ENCODE results near the gene FAM20C. TPM values are rescaled to one million over a fixed set of nuclear protein-coding genes. Genes with fewer than 3 reads are reported as not detected.

The FAM20C gene
- total RNA-seq, 1 donor from 2014 or later: 10.0 TPM

DNA sequence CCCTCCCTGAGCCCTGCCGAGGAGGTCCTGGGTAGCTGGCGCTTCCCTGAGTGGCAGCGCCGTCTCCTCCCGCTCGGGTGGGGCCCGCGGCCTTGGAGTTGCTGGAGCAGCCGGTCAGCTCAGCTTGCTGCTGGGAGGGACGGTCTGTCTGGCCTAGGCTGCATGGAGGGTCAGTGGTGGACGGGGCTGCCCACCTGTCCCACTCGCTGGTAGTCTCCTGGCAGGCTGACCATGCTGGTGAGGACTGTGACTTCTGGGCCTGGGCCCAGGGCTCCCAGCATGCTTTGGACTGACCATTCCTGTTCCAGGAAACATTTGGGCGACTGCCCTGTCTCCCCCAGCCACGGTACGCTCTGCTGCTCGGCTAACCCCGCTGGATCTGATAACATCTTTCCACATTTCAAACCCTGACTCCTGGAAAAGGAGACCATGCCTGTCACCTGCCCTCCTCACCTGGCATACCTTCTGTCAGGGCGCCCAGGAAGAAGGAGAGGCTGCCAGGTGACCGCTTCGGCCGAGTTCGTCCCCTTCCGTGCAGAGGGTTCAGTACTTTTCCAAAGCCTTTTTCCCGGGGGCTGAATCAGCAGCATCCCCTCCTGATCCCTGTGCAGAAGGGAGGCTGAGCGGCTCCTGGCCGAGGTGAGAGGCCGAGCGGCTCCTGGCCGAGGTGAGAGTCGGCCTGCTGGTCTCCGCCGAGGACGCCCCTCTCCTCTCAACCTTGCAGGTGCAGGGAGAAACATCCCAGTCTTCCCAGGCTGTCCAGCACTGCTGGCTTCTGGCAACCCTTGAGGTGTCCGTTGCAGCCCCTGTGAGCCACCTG lies 43.4 kb downstream of the FAM20C start:
- no peak overlapping the region for H3K4me3 Mint-ChIP-seq (ENCODE audit: unreplicated experiment)
- H2AFZ ChIP-seq (ENCODE audit: low read depth, low read length): no peak overlapping the region
- H3K4me2 ChIP-seq (ENCODE audit: low read length): no peak overlapping the region
- H3K9ac ChIP-seq (ENCODE audit: low read length): no peak overlapping the region
- no peaks in the 10 kb centered on the region for H3K9me3 Mint-ChIP-seq (ENCODE audit: unreplicated experiment)
- no peak for TF ChIP-seq EZH2 (IDR thresholded peaks at IDR 0.05; ENCODE audit: insufficient read depth, low read length)
- TF ChIP-seq, protein P1, sequence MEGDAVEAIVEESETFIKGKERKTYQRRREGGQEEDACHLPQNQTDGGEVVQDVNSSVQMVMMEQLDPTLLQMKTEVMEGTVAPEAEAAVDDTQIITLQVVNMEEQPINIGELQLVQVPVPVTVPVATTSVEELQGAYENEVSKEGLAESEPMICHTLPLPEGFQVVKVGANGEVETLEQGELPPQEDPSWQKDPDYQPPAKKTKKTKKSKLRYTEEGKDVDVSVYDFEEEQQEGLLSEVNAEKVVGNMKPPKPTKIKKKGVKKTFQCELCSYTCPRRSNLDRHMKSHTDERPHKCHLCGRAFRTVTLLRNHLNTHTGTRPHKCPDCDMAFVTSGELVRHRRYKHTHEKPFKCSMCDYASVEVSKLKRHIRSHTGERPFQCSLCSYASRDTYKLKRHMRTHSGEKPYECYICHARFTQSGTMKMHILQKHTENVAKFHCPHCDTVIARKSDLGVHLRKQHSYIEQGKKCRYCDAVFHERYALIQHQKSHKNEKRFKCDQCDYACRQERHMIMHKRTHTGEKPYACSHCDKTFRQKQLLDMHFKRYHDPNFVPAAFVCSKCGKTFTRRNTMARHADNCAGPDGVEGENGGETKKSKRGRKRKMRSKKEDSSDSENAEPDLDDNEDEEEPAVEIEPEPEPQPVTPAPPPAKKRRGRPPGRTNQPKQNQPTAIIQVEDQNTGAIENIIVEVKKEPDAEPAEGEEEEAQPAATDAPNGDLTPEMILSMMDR (IDR thresholded peaks at IDR 0.05; ENCODE audit: insufficient read depth, low read depth, low read length): no peak
- H3K27ac ChIP-seq (ENCODE audit: low read depth, low read length): no peak overlapping the region
- no peaks in the 10 kb centered on the region for H3K27me3 ChIP-seq (ENCODE audit: insufficient read depth, low read length)
- no peaks in the 10 kb centered on the region for H3K27me3 Mint-ChIP-seq (ENCODE audit: low read depth, unreplicated experiment)
- no peak overlapping the region for H3K4me3 ChIP-seq (ENCODE audit: insufficient read depth, low read depth, low read length)
- peaks cover 32% of the 10 kb centered on the region for H3K4me1 ChIP-seq (ENCODE audit: insufficient read depth, low read length)
- peaks cover 68% of the 10 kb centered on the region for H4K20me1 ChIP-seq (ENCODE audit: insufficient read depth, low read length)
- no peak for FAIRE-seq
- peaks cover 74% of the 10 kb centered on the region for H3K79me2 ChIP-seq (ENCODE audit: insufficient read depth, low read length)
- no peak overlapping the region for H3K27ac Mint-ChIP-seq (ENCODE audit: unreplicated experiment)
- no peak for DNase-seq (ENCODE audit: low read depth)
- H3K4me1 Mint-ChIP-seq (ENCODE audit: low read depth, unreplicated experiment): no peaks in the 10 kb centered on the region
- H3K36me3 Mint-ChIP-seq (ENCODE audit: low read depth, unreplicated experiment): peaks cover 3% of the 10 kb centered on the region
- peaks cover 3% of the 10 kb centered on the region for H3K36me3 ChIP-seq (ENCODE audit: insufficient read depth, low read length)
- H3K9me3 ChIP-seq (ENCODE audit: insufficient read depth, low read depth, low read length): no peaks in the 10 kb centered on the region

DNA sequence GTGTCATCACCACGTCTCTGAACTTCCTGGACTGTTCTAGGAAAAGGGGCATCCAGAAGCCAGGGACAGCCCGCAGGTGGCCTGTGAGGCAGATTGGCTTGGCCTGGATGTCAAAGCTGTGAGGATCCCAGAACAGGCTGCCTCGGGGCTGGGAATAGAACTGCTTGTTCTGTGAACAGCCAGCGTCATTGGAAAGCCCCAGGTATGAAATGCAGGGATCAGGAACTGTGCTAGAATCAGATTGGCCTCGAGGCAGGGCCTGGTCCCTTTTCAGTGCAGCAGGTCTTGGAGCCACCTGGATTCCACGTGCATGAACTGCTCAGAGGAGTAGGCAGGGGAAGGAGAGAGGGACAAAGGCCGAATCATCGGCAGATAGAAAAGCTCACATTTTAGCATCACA lies 44.6 kb downstream of the FAM20C start:
- H3K4me3 Mint-ChIP-seq (ENCODE audit: unreplicated experiment): no peak overlapping the region
- Histone ChIP-seq H3K36me3 (ENCODE audit: insufficient read depth, low read length) (peaks cover 3% of the 10 kb centered on the region), H3K79me2 (ENCODE audit: insufficient read depth, low read length) (peaks cover 72% of the 10 kb centered on the region), H3K9me3 (ENCODE audit: insufficient read depth, low read depth, low read length) (peaks cover 3% of the 10 kb centered on the region), H3K27ac (ENCODE audit: low read depth, low read length) (no peak overlapping the region), H2AFZ (ENCODE audit: low read depth, low read length) (no peak overlapping the region), H3K4me1 (ENCODE audit: insufficient read depth, low read length) (peaks cover 22% of the 10 kb centered on the region), H3K4me2 (ENCODE audit: low read length) (no peak overlapping the region), H3K9ac (ENCODE audit: low read length) (no peak overlapping the region), H4K20me1 (ENCODE audit: insufficient read depth, low read length) (peaks cover 71% of the 10 kb centered on the region), H3K4me3 (ENCODE audit: insufficient read depth, low read depth, low read length) (no peak overlapping the region), H3K27me3 (ENCODE audit: insufficient read depth, low read length) (no peaks in the 10 kb centered on the region)
- H3K27ac Mint-ChIP-seq (ENCODE audit: unreplicated experiment): no peak overlapping the region
- no peaks in the 10 kb centered on the region for H3K4me1 Mint-ChIP-seq (ENCODE audit: low read depth, unreplicated experiment)
- peaks cover 3% of the 10 kb centered on the region for H3K36me3 Mint-ChIP-seq (ENCODE audit: low read depth, unreplicated experiment)
- no peak for FAIRE-seq
- no peaks in the 10 kb centered on the region for H3K27me3 Mint-ChIP-seq (ENCODE audit: low read depth, unreplicated experiment)
- DNase-seq (ENCODE audit: low read depth): no peak
- H3K9me3 Mint-ChIP-seq (ENCODE audit: unreplicated experiment): no peaks in the 10 kb centered on the region
- TF ChIP-seq EZH2 (IDR thresholded peaks at IDR 0.05; ENCODE audit: insufficient read depth, low read length): no peak
- TF ChIP-seq, protein P1 (IDR thresholded peaks at IDR 0.05; ENCODE audit: insufficient read depth, low read depth, low read length): no peak

DNA sequence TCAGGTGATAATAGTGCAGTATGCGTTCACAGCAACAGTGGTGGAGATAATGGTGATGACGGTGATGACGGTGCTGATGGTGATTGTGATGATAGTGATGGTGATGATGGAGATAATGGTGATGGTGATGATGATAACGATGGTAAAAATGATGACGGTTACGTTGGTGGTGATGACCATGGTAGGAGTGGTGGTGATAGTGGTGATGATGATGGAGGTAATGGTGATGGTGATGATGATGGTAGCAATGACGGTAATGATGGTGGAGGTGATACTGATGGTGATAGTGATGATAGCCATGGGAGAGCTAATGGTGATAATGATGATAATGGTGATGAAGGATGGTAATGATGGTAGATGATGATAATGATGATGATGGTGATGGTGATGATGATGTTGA lies 45.0 kb downstream of the FAM20C start:
- peaks cover 3% of the 10 kb centered on the region for H3K36me3 Mint-ChIP-seq (ENCODE audit: low read depth, unreplicated experiment)
- no peak for FAIRE-seq
- Histone ChIP-seq H3K9me3 (ENCODE audit: insufficient read depth, low read depth, low read length) (peaks cover 3% of the 10 kb centered on the region), H3K9ac (ENCODE audit: low read length) (no peak overlapping the region), H3K4me3 (ENCODE audit: insufficient read depth, low read depth, low read length) (no peak overlapping the region), H2AFZ (ENCODE audit: low read depth, low read length) (no peak overlapping the region), H4K20me1 (ENCODE audit: insufficient read depth, low read length) (peaks cover 71% of the 10 kb centered on the region), H3K36me3 (ENCODE audit: insufficient read depth, low read length) (peaks cover 3% of the 10 kb centered on the region), H3K79me2 (ENCODE audit: insufficient read depth, low read length) (peaks cover 71% of the 10 kb centered on the region), H3K27me3 (ENCODE audit: insufficient read depth, low read length) (no peaks in the 10 kb centered on the region), H3K27ac (ENCODE audit: low read depth, low read length) (no peak overlapping the region), H3K4me1 (ENCODE audit: insufficient read depth, low read length) (peaks cover 18% of the 10 kb centered on the region), H3K4me2 (ENCODE audit: low read length) (no peak overlapping the region)
- no peak for TF ChIP-seq EZH2 (IDR thresholded peaks at IDR 0.05; ENCODE audit: insufficient read depth, low read length)
- TF ChIP-seq, protein P1 (IDR thresholded peaks at IDR 0.05; ENCODE audit: insufficient read depth, low read depth, low read length): no peak
- H3K27ac Mint-ChIP-seq (ENCODE audit: unreplicated experiment): no peak overlapping the region
- DNase-seq (ENCODE audit: low read depth): no peak
- H3K4me3 Mint-ChIP-seq (ENCODE audit: unreplicated experiment): no peak overlapping the region
- H3K9me3 Mint-ChIP-seq (ENCODE audit: unreplicated experiment): no peaks in the 10 kb centered on the region
- H3K27me3 Mint-ChIP-seq (ENCODE audit: low read depth, unreplicated experiment): no peaks in the 10 kb centered on the region
- H3K4me1 Mint-ChIP-seq (ENCODE audit: low read depth, unreplicated experiment): no peaks in the 10 kb centered on the region

All from astrocyte (in vitro differentiated cells and primary cell).